ENCODE data around the gene ALK. TPM values are rescaled to one million over a fixed set of nuclear protein-coding genes. Genes with fewer than 3 reads are reported as not detected.

Gene ALK
- total RNA-seq, 1 donor from 2014 or later, result not detected

- Histone ChIP-seq H3K4me1 (no peaks in the 10 kb centered on the region), H3K27me3 (no peaks in the 10 kb centered on the region), H3K27ac (no peak overlapping the region), H3K36me3 (no peaks in the 10 kb centered on the region), H3K4me3 (no peak overlapping the region), H3K9me3 (no peaks in the 10 kb centered on the region)
- intact Hi-C loops (cut with DNase I), result no loop called here
- no peak for DNase-seq (ENCODE audit: low spot score in 2 of 2)
- TF ChIP-seq, protein P1, sequence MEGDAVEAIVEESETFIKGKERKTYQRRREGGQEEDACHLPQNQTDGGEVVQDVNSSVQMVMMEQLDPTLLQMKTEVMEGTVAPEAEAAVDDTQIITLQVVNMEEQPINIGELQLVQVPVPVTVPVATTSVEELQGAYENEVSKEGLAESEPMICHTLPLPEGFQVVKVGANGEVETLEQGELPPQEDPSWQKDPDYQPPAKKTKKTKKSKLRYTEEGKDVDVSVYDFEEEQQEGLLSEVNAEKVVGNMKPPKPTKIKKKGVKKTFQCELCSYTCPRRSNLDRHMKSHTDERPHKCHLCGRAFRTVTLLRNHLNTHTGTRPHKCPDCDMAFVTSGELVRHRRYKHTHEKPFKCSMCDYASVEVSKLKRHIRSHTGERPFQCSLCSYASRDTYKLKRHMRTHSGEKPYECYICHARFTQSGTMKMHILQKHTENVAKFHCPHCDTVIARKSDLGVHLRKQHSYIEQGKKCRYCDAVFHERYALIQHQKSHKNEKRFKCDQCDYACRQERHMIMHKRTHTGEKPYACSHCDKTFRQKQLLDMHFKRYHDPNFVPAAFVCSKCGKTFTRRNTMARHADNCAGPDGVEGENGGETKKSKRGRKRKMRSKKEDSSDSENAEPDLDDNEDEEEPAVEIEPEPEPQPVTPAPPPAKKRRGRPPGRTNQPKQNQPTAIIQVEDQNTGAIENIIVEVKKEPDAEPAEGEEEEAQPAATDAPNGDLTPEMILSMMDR (IDR thresholded peaks at IDR 0.05), result no peak
Observed at GRCh38 chr2:29583104-29583503, 338.3 kb downstream of the ALK start.

DNA sequence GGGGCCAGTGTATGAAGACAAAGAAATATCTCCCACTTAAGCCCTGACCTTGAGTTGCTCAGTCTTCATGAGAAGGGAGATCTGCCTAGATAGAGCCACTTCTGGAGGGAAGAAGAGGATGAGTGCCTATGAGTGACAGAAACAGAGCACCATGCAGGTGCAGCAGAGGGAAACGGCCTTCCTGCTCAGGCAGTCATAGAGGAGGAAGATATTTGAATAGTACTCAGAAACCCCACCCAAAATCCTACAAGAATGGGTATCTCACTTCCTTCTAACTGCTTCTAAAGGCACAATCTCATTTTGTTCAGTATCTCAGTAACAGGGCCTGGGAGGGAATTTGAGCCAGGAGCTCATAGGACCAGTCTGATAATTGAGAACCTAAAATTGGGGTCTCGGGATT is 339.3 kb downstream of the ALK start:
- H3K27ac ChIP-seq, result no peak overlapping the region
- intact Hi-C loops (cut with DNase I), result no loop called here
- H3K9me3 ChIP-seq, result no peaks in the 10 kb centered on the region

GRCh38 chr2:29580223-29580622 is 341.2 kb downstream of the ALK start:
- no peaks in the 10 kb centered on the region for H3K27me3 ChIP-seq
- TF ChIP-seq, protein P1 (IDR thresholded peaks at IDR 0.05), result no peak
- no peak for DNase-seq (ENCODE audit: low spot score in 2 of 2)
- intact Hi-C loops (cut with DNase I), result no loop called here
- H3K4me3 ChIP-seq, result no peak overlapping the region
- H3K9me3 ChIP-seq, result no peaks in the 10 kb centered on the region
- no peaks in the 10 kb centered on the region for H3K4me1 ChIP-seq
- no peak overlapping the region for H3K27ac ChIP-seq
- H3K36me3 ChIP-seq, result no peaks in the 10 kb centered on the region

More for the DNA sequence above, 339.3 kb downstream of the ALK start:
- DNase-seq (ENCODE audit: low spot score in 2 of 2), result no peak
- H3K4me3 ChIP-seq, result no peak overlapping the region
- H3K4me1 ChIP-seq, result no peaks in the 10 kb centered on the region
- no peaks in the 10 kb centered on the region for H3K36me3 ChIP-seq
- H3K27me3 ChIP-seq, result no peaks in the 10 kb centered on the region
- TF ChIP-seq, protein P1 (IDR thresholded peaks at IDR 0.05), result no peak

GRCh38 chr2:29579495-29580169 is 341.8 kb downstream of the ALK start:
- no peak overlapping the region for H3K27ac ChIP-seq
- no peak overlapping the region for H3K4me3 ChIP-seq
- H3K36me3 ChIP-seq, result no peaks in the 10 kb centered on the region
- no peak for DNase-seq (ENCODE audit: low spot score in 2 of 2)
- no peaks in the 10 kb centered on the region for H3K9me3 ChIP-seq
- no peaks in the 10 kb centered on the region for H3K27me3 ChIP-seq
- TF ChIP-seq, protein P1 (IDR thresholded peaks at IDR 0.05), result no peak
- no peaks in the 10 kb centered on the region for H3K4me1 ChIP-seq
- intact Hi-C loops (cut with DNase I), result no loop called here

DNA sequence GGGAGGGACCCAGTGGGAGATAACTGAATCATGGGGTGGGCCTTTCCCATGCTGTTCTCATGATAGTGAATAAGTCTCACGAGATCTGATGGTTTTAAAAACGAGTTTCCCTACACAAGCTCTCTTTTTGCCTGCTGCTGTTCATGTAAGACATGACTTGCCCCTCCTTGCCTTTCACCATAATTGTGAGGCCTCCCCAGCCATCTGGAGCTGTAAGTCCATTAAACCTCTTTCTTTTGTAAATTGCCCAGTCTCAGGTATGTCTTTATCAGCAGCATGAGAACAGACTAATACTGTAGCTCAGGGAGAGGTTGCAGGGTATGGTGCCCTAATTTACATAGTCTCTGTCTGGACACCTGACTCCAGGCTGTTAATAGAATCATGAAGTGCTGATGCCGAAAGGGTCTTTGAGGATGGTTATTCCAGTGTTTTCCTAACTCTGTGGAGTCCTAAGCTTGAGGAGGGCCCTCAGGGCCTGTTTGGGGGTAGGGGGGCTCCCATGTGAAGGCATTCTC is 343.2 kb downstream of the ALK start:
- no peaks in the 10 kb centered on the region for H3K4me1 ChIP-seq
- intact Hi-C loops (cut with DNase I), result no loop called here
- no peaks in the 10 kb centered on the region for H3K36me3 ChIP-seq
- H3K9me3 ChIP-seq, result no peaks in the 10 kb centered on the region
- H3K27me3 ChIP-seq, result no peaks in the 10 kb centered on the region
- H3K4me3 ChIP-seq, result no peak overlapping the region
- no peak overlapping the region for H3K27ac ChIP-seq
- TF ChIP-seq, protein P1 (IDR thresholded peaks at IDR 0.05), result no peak
- no peak for DNase-seq (ENCODE audit: low spot score in 2 of 2)
